Smooth muscle cell (in vitro differentiated cells): ENCODE results near the gene FSIP2. TPM values are rescaled to one million over a fixed set of nuclear protein-coding genes. Genes with fewer than 3 reads are reported as not detected.

Source experiments
- DNase-seq: peaks from one replicate; lab custom pipeline; 2025; ENCODE audit not compliant: unreplicated experiment; lab: John Stamatoyannopoulos, UW
- H2AFZ ChIP-seq: fragments of 200-600 bp; sonication (generic); 2 replicates; pipeline ENCODE4 v1.6.0; 2016; ENCODE audit warnings: antibody characterized with exemption, low read depth, mild to moderate bottlenecking
- H3F3A ChIP-seq: fragments of 200-600 bp; sonication (generic); 2 replicates; pipeline ENCODE4 v1.6.0; 2017; ENCODE audit warnings: antibody characterized with exemption, low read depth
- H3K27ac ChIP-seq: fragments of 200-600 bp; sonication (generic); 2 replicates; pipeline ENCODE4 v1.5.1; 2016; ENCODE audit warnings: low read depth, mild to moderate bottlenecking
- H3K27me3 ChIP-seq: fragments of 200-600 bp; sonication (generic); 2 replicates; pipeline ENCODE4 v1.6.1; 2016; ENCODE audit warnings: low read depth, mild to moderate bottlenecking
- H3K36me3 ChIP-seq: fragments of 200-600 bp; sonication (generic); 2 replicates; pipeline ENCODE4 v1.5.1; 2016; ENCODE audit warnings: low read depth
- H3K4me1 ChIP-seq: fragments of 200-600 bp; sonication (generic); 2 replicates; pipeline ENCODE4 v1.5.1; 2016; ENCODE audit warnings: low read depth
- H3K4me2 ChIP-seq: fragments of 200-600 bp; sonication (generic); 2 replicates; pipeline ENCODE4 v1.6.0; 2016; ENCODE audit warnings: mild to moderate bottlenecking
- H3K4me3 ChIP-seq: fragments of 200-600 bp; sonication (generic); 2 replicates; pipeline ENCODE4 v1.5.1; 2016; ENCODE audit warnings: mild to moderate bottlenecking
- H3K79me2 ChIP-seq: fragments of 200-600 bp; sonication (generic); 2 replicates; pipeline ENCODE4 v1.6.0; 2016; ENCODE audit warnings: low read depth, mild to moderate bottlenecking
- H3K9ac ChIP-seq: fragments of 200-600 bp; sonication (generic); 2 replicates; pipeline ENCODE4 v1.6.0; 2016; ENCODE audit warnings: low read depth
- H3K9me3 ChIP-seq: fragments of 200-600 bp; sonication (generic); replicated peaks from 2 replicates; pipeline ENCODE4 v1.5.1; 2016; ENCODE audit warnings: low read depth
- H4K20me1 ChIP-seq: fragments of 200-600 bp; sonication (generic); 2 replicates; pipeline ENCODE4 v1.6.0; 2016; ENCODE audit warnings: low read depth
- WGBS: methylation state at CpG from one replicate; pipeline ENCODE4 v1.1.7; 2016; ENCODE audit warnings: low lambda C conversion rate; 5-methylcytosine and 5-hydroxymethylcytosine counted together
- polyA plus RNA-seq: library from polyadenylated mRNA; unstranded; fragments of >200 nt; fragmentation: Nextera tagmentation; extraction: Ambion mirVana; gene quantifications from 2 replicates; pipeline ENCODE4 v1.2.1, GENCODE V29; 2016
- total RNA-seq: library from RNA; depleted of rRNA; stranded (reverse); fragments of >200 nt; gene quantifications from 2 replicates; pipeline ENCODE4 v1.2.3, GENCODE V29; 2014
- TF ChIP-seq, protein P1 (sequence below): fragments of 200-600 bp; sonication (generic); IDR thresholded peaks from 2 replicates; pipeline ENCODE4 v1.5.1; 2017; ENCODE audit warnings: borderline replicate concordance, mild to moderate bottlenecking, antibody characterized with exemption; ENCODE audit not compliant: insufficient read depth, poor library complexity, severe bottlenecking

The FSIP2 gene
- total and polyA plus RNA-seq, 2 experiments from 2014 or later: 1.9 to 6.0 TPM

DNA sequence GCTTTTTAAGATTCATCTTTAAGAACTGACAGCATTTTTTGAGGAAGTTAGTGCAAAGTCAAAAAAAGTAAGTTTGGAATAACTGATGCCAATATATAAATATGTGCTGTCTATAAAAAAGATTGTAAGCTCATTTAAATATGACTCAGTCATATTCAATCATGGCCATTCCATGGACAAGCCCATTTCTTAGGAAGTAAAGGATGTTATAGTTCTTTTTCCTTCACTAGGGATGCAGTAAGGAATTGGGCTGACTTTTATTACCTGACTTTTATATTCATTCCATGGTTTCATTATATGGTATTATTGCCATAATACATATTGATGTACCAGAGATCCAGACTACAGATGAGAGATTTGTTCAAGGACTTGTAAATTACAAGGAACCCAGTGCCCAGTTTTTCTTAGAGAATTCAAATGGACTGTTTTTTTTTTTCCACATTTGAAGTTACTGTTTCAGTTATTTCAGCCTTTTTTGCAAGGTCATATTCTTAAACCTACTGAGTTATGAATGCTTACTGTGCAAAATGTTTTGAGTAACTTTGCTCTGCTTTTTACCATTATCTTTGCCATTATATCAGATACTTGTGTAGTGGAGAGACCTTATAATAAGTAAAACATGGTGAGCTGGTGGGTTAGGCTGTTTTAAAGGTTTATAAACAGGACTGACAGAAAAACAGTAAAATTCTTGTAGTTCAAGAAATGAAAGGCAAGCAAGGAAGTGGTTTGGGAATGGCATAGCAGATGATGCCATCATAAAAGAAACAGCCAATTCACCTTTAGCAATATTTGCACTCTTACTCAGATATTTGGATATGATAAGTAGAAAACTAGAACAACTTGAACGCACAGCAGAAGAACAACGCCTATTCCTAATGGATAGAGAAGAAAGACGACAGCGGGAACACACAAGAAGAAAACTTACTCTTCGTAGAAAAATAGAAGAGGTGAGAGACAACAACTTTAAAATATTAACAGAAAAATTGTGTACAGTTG is 7.6 kb downstream of the FSIP2 start:
- Histone ChIP-seq H3K27me3 (no peaks in the 10 kb centered on the region), H3K4me2 (no peak overlapping the region), H3K36me3 (no peaks in the 10 kb centered on the region), H3K4me3 (peak overlapping the region; percentile 8), H3K9me3 (no peaks in the 10 kb centered on the region), H3K9ac (no peak overlapping the region), H3K4me1 (no peaks in the 10 kb centered on the region), H4K20me1 (no peaks in the 10 kb centered on the region), H3F3A (no peaks in the 10 kb centered on the region), H2AFZ (no peak overlapping the region), H3K27ac (no peak overlapping the region), H3K79me2 (no peaks in the 10 kb centered on the region)
- TF ChIP-seq, protein P1, sequence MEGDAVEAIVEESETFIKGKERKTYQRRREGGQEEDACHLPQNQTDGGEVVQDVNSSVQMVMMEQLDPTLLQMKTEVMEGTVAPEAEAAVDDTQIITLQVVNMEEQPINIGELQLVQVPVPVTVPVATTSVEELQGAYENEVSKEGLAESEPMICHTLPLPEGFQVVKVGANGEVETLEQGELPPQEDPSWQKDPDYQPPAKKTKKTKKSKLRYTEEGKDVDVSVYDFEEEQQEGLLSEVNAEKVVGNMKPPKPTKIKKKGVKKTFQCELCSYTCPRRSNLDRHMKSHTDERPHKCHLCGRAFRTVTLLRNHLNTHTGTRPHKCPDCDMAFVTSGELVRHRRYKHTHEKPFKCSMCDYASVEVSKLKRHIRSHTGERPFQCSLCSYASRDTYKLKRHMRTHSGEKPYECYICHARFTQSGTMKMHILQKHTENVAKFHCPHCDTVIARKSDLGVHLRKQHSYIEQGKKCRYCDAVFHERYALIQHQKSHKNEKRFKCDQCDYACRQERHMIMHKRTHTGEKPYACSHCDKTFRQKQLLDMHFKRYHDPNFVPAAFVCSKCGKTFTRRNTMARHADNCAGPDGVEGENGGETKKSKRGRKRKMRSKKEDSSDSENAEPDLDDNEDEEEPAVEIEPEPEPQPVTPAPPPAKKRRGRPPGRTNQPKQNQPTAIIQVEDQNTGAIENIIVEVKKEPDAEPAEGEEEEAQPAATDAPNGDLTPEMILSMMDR: no peak
- WGBS: 98% methylated on average over 5 of the region's 5 CpGs
- DNase-seq: no peak

DNA sequence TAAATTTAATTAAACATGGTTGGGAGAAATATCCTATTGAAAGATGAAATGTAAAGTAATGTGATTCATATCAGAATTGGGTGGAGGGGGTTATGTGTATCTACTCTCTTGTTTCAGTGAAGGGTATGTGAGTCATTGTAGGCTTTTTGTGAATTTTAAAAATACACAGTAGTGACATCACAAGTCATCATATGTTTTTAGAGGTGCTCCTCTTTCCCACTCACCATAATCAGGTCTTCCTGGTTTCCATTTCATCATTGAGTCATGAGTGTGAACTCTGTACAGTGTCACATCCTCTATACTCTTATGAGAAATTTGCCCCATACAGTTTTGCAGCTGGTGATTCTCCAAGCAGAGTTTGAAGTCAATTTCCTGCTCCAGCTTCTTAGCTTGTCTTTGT is 18.8 kb downstream of the FSIP2 start:
- Histone ChIP-seq H4K20me1 (no peaks in the 10 kb centered on the region), H3K9ac (no peak overlapping the region), H3K4me1 (no peaks in the 10 kb centered on the region), H3K9me3 (no peaks in the 10 kb centered on the region), H3F3A (no peaks in the 10 kb centered on the region), H2AFZ (no peak overlapping the region), H3K27ac (no peak overlapping the region), H3K79me2 (no peaks in the 10 kb centered on the region), H3K4me2 (no peak overlapping the region), H3K4me3 (no peak overlapping the region), H3K36me3 (no peaks in the 10 kb centered on the region), H3K27me3 (no peaks in the 10 kb centered on the region)
- DNase-seq: no peak
- TF ChIP-seq, protein P1: no peak

DNA sequence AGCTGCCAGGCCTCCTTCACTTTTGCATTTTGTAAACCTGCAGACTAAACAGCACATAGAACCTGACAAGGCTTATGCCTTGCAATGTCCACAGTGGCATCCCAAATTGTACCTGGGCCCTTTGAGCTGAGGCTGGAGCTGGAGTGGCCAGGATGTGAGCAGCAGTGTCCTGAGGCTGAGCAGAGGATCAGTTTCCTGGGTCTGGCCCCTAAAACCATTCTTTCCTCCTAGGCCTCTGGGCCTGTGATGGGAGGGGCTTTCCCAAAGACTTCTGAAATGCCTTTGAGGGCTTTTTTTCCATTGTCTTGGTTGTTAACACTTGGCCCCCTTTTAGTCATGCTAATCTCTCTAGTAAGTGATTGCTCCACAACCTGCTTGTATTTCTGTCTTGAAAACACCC is 32.8 kb downstream of the FSIP2 start:
- Histone ChIP-seq H3K4me1 (no peaks in the 10 kb centered on the region), H3K27ac (no peak overlapping the region), H3K36me3 (no peaks in the 10 kb centered on the region), H3K79me2 (no peaks in the 10 kb centered on the region), H3K4me2 (no peak overlapping the region), H3K27me3 (no peaks in the 10 kb centered on the region), H3K9ac (no peak overlapping the region), H3K9me3 (peaks cover 10% of the 10 kb centered on the region), H4K20me1 (no peaks in the 10 kb centered on the region), H3K4me3 (no peak overlapping the region), H2AFZ (no peak overlapping the region), H3F3A (no peaks in the 10 kb centered on the region)
- TF ChIP-seq, protein P1: no peak
- DNase-seq: no peak

DNA sequence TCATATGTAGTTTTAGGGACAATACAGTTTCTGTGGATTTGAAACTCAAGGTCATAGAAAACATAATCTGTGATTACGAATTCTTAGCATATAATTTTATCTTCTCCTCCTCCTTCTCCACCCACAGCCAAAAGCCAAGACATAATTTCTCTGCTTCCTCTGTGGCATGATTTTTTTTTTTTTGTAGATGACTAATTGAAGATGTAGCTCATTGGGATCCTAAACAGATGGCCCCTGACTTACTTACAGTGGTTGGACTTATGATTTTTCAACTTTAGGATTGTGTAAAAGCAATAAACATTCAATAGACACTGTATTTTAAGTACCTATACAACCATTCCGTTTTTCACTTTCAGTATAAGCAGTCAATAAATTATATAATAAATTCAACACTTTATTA is 42.3 kb downstream of the FSIP2 start:
- no peak for DNase-seq
- no peaks in the 10 kb centered on the region for H3K4me1 ChIP-seq
- H3K79me2 ChIP-seq: no peaks in the 10 kb centered on the region
- H3K4me3 ChIP-seq: no peak overlapping the region
- TF ChIP-seq, protein P1: no peak
- no peaks in the 10 kb centered on the region for H3K9me3 ChIP-seq
- WGBS: 55% methylated on average over 2 of the region's 2 CpGs
- H3K27me3 ChIP-seq: no peaks in the 10 kb centered on the region
- no peak overlapping the region for H2AFZ ChIP-seq
- H4K20me1 ChIP-seq: no peaks in the 10 kb centered on the region
- no peaks in the 10 kb centered on the region for H3F3A ChIP-seq
- H3K27ac ChIP-seq: peak overlapping the region; percentile 38
- H3K4me2 ChIP-seq: peak overlapping the region; percentile 33
- H3K36me3 ChIP-seq: no peaks in the 10 kb centered on the region
- no peak overlapping the region for H3K9ac ChIP-seq
